ENCODE results near the gene MSX1. TPM values are rescaled to one million over a fixed set of nuclear protein-coding genes. Genes with fewer than 3 reads are reported as not detected.

The MSX1 gene
- total and polyA plus RNA-seq, 9 donors: 2.2 to 4.5 (median 4.0) TPM

DNA sequence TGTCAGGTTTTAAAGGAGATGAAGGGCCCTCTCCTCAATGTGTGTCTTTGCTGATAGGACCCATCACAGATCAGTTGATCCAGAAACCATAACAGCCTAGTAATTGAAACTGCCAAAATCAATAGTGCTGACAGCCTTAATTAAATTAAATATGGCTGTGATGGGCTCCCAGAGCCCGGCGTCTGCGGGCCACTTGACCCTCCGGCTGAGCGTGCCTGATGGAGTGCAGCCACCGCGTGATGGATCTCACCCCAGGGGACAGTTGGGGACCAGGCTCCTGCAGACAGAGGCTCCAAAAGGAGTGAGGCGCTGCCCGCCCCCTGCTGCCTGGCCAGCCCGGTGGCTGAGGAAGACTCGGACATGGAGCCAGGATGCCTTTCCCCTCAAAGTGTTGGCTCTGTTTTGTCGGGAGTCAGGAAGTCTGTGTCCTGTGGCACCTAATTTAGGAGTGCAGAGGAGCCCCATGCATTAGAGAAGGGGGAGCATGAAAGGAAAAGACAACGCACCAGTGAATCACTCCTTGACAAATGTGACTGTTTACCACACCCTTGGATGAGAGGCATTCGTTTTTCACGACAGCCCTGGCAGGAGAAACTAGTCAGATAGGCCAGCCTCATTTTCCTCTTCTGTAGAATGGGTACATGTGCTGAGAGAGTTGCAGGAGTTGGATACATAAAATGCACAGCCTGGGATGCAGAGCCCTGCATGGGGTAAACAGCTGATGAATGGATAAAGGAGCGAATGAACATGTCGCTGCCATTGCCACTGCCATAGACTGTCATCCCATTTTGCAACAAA lies 40.9 kb upstream of the MSX1 start:
- WGBS, 3 donors: 52 to 64% (median 54%) methylated on average over 17 of the region's 17 CpGs
- H3K4me3 ChIP-seq: no peak overlapping the region
- H3K27me3 ChIP-seq: no peaks in the 10 kb centered on the region
- no peak overlapping the region for H3K27ac ChIP-seq
- DNase-seq: no peak
- H3K4me1 ChIP-seq (ENCODE audit: insufficient read depth): no peaks in the 10 kb centered on the region
- peaks cover 0 to 4% of the 10 kb centered on the region in 2 donors for H3K9me3 ChIP-seq
- H3K36me3 ChIP-seq: no peaks in the 10 kb centered on the region
- TF ChIP-seq EP300 (IDR thresholded peaks at IDR 0.05) (no peak), POLR2A (IDR thresholded peaks at IDR 0.05) (no peak)
- TF ChIP-seq, protein P1, sequence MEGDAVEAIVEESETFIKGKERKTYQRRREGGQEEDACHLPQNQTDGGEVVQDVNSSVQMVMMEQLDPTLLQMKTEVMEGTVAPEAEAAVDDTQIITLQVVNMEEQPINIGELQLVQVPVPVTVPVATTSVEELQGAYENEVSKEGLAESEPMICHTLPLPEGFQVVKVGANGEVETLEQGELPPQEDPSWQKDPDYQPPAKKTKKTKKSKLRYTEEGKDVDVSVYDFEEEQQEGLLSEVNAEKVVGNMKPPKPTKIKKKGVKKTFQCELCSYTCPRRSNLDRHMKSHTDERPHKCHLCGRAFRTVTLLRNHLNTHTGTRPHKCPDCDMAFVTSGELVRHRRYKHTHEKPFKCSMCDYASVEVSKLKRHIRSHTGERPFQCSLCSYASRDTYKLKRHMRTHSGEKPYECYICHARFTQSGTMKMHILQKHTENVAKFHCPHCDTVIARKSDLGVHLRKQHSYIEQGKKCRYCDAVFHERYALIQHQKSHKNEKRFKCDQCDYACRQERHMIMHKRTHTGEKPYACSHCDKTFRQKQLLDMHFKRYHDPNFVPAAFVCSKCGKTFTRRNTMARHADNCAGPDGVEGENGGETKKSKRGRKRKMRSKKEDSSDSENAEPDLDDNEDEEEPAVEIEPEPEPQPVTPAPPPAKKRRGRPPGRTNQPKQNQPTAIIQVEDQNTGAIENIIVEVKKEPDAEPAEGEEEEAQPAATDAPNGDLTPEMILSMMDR (IDR thresholded peaks at IDR 0.05): no peak
- intact Hi-C loops (cut with DNase I): no loop called here

DNA sequence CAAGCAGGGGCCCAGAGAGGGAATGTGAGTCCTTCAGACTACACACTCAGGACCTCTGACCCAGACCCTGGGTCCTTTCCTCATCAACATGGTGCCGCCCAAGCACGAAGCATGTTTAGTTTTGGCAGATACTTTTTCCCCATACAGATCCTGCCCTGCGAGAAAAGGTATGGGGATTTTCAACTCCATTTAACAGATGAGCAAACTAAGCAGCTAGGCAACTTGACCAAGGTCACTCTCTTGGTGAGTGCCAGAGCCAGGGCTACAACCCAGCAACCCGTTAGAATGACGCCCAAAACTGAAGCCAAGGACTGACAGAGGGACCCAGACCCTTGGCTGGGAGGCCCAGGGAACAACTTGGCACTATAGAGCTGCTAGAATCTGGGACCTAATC lies 40.3 kb upstream of the MSX1 start:
- H3K9me3 ChIP-seq: peaks cover 0 to 4% of the 10 kb centered on the region in 2 donors
- intact Hi-C loops (cut with DNase I): no loop called here
- H3K4me1 ChIP-seq (ENCODE audit: insufficient read depth): no peaks in the 10 kb centered on the region
- no peak for DNase-seq
- WGBS, 3 donors: 74 to 79% (median 78%) methylated on average over 5 of the region's 5 CpGs
- no peaks in the 10 kb centered on the region for H3K36me3 ChIP-seq
- H3K27me3 ChIP-seq: no peaks in the 10 kb centered on the region
- H3K27ac ChIP-seq: no peak overlapping the region
- TF ChIP-seq EP300 (IDR thresholded peaks at IDR 0.05): no peak
- TF ChIP-seq POLR2A (IDR thresholded peaks at IDR 0.05): no peak
- TF ChIP-seq, protein P1 (IDR thresholded peaks at IDR 0.05): no peak
- no peak overlapping the region for H3K4me3 ChIP-seq

DNA sequence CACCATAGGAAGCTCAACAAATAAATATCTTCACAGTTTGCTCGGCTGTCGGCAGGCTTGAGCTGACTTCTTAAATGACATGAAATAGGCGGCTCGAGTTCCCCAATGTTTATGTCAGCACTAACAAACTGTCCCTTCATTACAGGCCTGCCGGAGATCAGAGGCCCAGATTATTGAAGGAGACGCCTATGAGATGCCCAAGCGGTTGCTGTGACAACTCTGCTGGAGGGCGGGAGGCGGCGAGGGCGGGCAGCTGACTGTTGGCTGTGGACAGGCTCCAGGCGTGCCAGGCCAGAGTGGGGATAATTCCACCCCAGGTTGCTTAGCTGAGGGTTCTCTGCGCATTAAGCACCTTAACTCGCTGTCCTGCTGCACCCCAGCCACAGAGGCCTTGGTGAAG lies 39.2 kb upstream of the MSX1 start:
- no peak overlapping the region for H3K4me3 ChIP-seq
- no peaks in the 10 kb centered on the region for H3K27me3 ChIP-seq
- 82 to 83% (median 83%) methylated on average over 14 of the region's 14 CpGs for WGBS, 3 donors
- no peak for DNase-seq
- H3K9me3 ChIP-seq: peaks cover 0 to 4% of the 10 kb centered on the region in 2 donors
- no peaks in the 10 kb centered on the region for H3K4me1 ChIP-seq (ENCODE audit: insufficient read depth)
- TF ChIP-seq POLR2A (IDR thresholded peaks at IDR 0.05) (no peak), EP300 (IDR thresholded peaks at IDR 0.05) (no peak)
- TF ChIP-seq, protein P1 (IDR thresholded peaks at IDR 0.05): no peak
- no peaks in the 10 kb centered on the region for H3K36me3 ChIP-seq
- H3K27ac ChIP-seq: no peak overlapping the region
- intact Hi-C loops (cut with DNase I): no loop called here

DNA sequence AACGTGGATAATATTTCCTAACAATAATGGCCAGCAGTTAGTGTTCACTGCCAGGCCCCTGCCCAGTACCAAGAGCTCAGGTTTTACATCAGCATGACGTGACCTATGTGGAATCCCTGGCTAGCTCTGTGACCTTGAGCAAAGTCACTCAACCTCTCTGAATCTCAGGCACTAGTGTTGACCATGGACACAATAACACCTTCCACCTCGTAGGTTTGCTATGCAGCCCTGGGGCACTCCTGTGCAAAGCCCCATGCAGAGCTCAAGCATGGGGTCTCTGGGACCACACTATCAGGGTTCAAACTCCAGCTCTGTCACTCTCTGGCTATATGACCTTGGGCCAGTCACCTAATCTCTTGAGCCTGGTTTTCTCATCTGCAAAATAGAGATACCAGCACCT lies 38.7 kb upstream of the MSX1 start:
- 69 to 74% (median 71%) methylated on average over 3 of the region's 3 CpGs for WGBS, 3 donors
- Histone ChIP-seq H3K9me3 (peaks cover 0 to 4% of the 10 kb centered on the region in 2 donors), H3K4me3 (no peak overlapping the region), H3K36me3 (no peaks in the 10 kb centered on the region), H3K27ac (no peak overlapping the region), H3K4me1 (ENCODE audit: insufficient read depth) (no peaks in the 10 kb centered on the region), H3K27me3 (no peaks in the 10 kb centered on the region)
- intact Hi-C loops (cut with DNase I): no loop called here
- TF ChIP-seq POLR2A (IDR thresholded peaks at IDR 0.05) (no peak), EP300 (IDR thresholded peaks at IDR 0.05) (no peak)
- TF ChIP-seq, protein P1 (IDR thresholded peaks at IDR 0.05): no peak
- no peak for DNase-seq

All from ovary (tissue), 9 donors.